ENCODE measurements around the gene TSHZ2.
"Not testable (repeated sequence)": the region's sequence is repeated elsewhere in the genome, so short reads cannot be mapped to it uniquely, and the experiment has no call there.

The TSHZ2 gene

DNA sequence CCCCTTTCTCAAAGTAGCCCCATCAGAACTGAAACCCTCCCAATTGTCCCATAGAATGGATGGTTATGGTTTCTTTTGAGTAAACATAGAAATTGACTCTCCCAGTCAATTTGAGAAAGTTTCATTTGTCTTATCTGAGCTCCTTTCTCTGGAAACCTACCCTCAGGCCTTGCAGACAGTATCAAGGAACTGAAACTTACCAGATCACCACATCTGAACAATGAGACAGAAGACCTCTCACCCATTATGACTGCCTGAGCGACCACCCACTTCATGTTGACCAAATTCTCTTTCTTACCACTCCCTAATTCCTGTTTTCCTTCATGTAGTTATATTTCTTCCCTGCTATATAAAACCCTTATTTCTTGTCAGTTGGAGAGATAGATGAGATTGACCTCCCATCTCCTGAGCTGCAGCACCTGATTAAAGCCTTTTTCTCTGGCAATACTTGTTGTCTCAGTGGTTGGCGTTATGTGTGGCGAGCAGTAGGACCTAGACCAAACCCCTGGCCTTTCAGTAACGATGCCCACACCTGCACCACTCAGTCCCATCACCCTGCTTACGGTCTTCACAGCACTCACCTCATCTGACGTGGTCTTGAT lies 482.6 kb downstream of the TSHZ2 start:
- no peak for DNase-seq (ENCODE audit: low spot score)

DNA sequence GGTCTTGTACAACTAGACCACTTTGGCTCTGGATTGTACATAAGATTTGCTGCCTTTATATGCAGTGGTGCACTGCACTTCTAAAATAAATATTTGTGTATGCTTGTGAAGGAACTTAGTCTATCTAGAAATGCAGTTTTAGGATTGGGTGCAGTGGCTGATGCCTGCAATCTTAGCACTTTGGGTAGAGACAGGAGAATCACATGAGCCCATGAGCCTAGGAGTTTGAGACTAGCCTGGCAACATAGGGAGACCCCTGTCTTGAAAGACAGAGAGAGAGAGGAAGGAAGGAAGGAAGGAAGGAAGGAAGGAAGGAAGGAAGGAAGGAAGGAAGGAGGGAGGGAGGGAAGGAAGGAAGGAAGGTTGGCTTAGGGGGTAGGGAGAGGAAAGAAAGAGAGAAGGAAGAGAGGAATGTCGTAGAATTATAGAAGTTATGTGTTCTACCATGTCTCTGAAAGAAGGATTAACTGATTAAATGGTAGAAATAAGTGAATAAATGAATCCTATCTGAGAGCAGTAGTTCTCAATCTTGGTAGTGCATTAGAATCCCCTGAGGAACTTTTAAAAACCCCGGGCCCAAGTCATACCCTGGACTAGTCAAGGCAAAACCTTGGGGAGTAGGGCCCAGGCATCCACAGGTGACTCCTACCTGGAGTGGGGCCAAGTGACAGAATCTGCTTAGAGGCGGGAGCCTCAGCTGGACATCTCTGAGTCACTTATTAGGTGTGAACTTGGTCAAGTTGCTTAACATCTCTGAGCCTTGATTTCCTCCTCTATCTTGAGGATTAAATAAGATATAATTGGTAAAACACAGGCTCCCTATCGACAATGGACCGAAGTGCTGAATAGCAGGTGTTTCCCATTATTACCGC lies 491.2 kb downstream of the TSHZ2 start:
- no peak for DNase-seq (ENCODE audit: low spot score)

DNA sequence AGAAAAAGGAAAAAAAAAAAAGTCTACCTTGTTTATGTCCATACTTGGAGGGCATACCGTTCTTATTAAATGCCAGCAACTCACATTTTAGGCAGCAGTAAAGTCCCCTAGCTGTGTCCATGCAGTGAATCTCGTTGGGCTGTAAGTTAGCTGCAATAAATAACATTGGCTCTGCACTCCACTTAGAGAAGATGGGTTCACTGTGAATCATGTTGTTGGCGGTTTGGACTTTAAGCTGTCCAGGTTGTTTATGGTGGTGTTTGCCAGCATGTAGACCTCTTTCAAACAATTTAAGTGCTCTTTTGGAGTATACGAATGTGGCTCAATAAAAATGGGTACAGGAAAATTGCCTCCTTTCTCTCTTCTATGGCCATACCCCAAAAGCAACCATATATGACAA lies 494.1 kb downstream of the TSHZ2 start:
- DNase-seq (ENCODE audit: low spot score), result no peak

DNA sequence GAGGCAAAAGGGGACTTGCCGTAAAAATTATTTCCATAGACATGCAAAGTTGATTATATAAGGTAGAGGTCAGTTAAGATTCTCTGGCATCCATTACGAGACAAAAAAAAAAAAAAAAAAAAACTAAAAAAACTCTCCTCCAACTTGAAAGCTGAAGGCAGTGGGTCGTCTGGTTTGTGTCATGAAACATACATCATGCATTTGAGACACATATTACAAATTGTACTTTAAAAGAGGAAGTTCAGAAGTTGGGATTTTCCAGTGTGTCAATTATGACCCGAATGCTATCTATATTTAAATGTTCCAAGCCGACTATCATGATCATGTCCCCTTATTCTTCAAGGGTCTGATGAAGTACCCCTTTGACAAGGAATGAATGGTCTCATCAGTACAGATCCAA lies 496.4 kb downstream of the TSHZ2 start:
- DNase-seq (ENCODE audit: low spot score), result no peak

DNA sequence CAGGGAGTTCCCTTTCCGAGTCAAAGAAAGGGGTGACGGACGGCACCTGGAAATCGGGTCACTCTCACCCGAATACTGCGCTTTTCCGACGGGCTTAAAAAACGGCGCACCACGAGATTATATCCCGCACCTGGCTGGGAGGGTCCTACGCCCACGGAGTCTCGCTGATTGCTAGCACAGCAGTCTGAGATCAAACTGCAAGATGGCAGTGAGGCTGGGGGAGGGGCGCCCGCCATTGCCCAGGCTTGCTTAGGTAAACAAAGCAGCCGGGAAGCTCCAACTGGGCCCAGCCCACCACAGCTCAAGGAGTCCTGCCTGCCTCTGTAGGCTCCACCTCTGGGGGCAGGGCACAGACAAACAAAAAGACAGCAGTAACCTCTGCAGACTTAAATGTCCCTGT lies 500.7 kb downstream of the TSHZ2 start:
- DNase-seq (ENCODE audit: low spot score), result not testable (repeated sequence)

DNA sequence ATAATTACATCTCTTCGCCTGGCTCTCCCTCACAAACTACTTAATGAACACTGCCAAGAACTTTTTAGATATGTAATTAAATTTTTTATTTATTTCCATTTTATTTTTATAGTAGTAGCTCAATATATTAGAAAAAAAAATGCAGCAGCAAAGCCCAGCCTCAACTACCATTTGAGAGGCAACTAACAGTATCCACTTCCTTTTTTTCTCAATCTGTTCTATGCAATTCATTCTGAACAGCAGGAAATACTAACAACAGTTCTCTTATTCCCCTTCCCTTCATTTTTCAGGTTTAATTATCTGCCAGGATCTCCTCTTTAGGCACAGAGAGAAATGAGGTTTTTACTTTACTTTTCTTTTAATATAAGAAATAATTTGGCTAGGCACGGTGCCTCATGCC lies 508.8 kb downstream of the TSHZ2 start:
- DNase-seq (ENCODE audit: low spot score), result no peak

DNA sequence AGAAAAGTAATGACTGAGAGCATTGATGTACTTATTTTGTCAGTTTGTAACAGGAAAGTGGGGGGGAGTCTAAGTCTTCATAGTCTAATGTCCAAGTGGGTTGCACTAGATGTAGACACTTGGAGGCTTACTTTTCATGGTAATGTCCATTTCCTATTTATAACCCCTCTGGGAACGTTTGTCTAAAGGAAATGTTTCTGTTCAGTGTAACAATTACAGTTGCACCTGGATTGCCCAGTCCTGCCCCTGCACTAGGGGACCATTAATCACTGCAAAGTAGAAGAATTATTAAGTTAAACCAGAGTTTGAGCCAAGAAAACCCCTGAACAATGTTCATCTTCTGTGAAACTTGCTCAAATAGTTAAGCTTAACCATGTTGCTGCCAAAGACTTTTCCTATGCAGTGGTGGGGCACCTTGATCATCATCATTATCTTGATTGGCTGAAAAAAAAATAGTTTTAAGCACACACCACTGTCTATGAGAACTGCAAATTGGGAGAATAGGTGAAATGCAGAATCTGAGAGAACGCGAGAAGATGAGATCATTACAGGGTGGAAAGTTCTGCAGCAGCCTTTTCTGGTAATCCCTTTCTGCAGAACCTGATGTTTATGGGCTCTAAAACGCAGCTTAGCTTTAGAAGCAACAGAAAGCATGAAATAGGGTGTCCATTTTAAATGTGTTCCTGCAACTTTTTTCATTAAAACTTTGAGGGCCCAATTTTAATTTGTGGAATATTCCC lies 515.5 kb downstream of the TSHZ2 start:
- DNase-seq (ENCODE audit: low spot score), result no peak

DNA sequence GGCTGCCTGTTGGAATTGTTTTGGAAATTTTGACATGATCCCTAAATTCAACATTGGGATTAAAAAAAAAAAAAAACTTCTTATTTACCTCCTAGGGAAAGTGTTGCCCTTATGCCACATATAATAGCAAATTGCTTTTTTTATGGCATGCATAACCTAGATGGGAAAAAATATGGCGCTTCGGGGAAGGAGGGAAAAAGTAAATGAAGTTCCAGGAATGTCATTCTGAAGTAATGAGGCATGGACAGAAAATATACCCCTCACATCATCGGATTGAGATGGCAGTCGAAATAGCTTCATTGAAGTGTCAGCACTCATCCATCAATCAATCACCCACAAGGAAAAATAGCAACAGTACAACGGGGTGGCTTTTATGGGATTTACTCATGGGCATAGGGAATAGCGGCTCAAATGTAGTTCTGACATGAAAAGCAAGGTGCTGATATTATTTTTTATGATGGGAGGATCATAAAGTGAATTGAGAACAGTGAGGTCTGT lies 516.7 kb downstream of the TSHZ2 start:
- no peak for DNase-seq (ENCODE audit: low spot score)

DNA sequence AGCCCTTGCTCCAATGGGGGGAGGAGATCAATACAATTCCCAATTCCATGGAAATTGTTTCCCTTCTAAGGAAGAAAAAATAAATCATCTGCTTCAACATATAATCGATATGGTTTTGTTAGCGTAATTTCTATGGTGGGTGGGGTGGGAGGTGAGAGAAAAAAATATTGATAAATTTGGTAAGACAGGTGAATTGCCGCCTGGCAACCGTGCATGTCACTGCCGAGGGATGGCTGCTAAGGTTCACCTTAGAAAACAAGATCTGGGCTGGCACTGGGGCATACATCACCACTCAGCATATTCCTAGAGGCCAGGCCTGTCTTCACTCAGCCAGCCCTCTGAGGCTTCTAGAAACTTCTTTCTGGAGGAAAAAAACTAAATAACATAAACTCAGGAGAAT lies 517.4 kb downstream of the TSHZ2 start:
- DNase-seq (ENCODE audit: low spot score), result no peak

DNA sequence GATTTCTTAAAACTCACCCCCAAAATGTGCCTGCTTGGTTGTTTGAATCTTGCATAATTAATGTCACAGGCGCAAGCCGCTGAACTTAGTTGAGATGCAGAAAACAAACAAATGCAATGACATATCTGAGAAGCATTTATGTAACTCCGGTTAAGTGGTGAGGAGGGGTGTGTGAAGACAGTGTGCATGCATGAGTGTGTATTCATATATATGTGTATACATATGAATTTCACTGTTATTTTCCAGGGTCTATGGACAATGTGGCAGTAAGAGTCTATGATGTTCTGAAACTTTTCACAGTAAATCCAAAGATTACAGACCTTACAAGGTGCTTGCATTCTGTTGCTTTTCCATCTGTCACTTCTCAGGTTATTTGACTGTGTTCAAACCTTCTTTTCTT lies 518.5 kb downstream of the TSHZ2 start:
- no peak for DNase-seq (ENCODE audit: low spot score)

DNA sequence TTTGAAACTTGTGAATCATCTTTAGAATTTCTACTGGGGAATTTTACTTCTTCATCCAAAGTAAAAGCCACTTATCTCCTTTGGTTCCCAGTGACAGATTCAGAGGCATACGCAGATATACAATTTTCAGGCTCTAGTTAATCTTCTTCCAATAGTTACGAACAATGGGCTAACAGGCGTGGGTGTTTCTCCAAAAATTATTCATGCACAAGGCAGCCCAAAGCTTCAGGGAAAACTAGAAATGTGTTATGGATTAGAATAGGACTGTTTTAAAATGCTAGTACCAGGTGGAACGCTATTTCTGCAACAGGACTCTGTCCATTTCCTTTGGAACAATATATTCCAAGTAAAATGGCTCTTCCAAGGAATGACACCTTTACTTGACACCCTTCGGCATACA lies 519.3 kb downstream of the TSHZ2 start:
- no peak for DNase-seq (ENCODE audit: low spot score)

DNA sequence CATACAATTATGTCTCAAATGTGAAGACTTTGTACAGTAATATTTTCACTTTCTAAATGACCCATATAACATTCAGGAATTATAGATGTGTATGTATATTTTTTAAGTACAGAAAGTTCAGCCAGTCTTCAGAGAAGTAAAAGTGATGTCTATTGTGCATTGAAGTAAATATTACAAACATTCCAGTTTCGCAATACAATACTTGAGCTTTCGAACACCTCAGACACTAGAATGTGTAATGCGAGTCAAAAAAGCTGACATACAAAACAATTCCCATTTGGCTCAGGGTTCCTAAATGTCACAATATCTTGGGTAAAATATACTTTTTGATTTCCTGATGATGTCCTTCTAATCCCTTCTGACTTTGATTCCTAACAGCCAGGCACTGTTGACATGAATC lies 520.1 kb downstream of the TSHZ2 start:
- DNase-seq (ENCODE audit: low spot score), result no peak

DNA sequence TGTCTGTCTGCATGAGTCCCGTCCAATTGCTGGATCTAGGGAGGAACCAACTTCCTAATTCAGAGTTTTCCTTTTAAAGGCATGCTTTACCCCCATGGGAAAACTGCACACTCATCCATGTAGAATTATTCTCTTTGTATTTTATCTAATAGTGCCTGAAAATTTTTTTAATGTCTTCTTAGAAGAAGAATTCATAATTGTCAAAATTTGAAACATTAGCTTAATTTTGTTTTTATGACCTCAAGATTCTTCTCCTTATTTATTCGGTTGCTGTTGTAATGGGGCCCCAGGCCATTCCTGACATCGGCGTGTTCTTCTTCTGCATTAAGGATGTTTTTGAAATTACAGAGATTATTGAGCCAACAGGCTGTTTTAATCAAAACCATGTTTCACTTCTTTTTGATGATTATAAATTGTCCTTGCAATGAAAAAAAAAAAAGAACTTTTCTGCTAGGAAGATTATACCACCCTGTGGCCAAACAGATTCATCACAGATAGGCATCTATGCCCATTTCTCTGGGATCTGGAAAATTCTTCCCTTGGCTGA lies 521.2 kb downstream of the TSHZ2 start:
- DNase-seq (ENCODE audit: low spot score), result no peak

DNA sequence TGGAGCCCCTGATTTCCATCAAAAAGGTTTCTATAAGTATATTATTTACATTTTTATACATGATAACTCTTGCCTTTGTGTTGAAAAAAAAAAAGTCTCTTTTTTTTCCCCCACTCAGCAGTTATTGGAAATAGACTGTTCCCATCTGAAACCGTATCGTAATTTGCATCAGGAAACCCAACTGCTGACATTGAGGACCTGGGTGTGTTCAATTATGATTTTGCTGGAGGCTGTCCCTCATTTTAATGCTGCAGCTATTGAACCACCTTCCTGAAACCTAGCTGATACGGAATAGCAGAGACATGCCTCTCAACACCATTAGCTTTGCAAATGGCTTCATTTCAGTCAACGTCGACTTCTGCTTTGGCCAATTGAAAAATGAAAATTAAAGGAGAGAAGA lies 522.6 kb downstream of the TSHZ2 start:
- DNase-seq (ENCODE audit: low spot score), result no peak

DNA sequence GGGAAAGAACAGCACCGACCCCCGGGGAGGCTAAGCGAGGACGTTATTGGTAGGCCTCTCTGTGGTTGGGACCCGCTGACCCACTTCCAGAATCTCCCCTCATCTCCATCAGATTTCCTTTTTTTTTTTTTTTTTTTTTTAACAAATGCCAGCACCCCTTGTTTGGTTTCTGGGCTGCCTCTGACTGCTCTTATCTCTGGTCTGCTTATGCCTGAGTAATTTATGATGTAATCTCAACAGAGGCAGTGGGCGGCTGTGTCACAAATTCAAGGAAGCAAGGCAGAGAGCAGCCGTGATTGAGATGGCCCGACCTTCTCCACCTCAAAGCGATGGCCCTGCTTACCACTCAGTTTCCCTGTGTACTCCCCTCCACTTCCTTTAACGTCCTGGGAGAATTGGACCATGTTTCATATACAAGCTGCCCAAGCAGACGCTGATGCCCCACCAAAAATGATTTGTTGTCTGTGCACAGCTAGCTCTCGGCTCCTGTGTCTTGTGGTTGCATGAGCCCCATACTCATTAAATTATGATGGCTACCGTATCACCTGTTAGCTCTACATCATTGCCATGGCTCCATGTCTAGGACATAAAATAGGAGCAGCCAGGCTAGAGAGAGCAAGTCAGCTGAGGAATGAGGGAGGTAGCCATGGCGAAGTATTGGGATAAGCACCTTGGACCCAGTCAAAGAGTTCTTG lies 523.4 kb downstream of the TSHZ2 start:
- no peak for DNase-seq (ENCODE audit: low spot score)

DNA sequence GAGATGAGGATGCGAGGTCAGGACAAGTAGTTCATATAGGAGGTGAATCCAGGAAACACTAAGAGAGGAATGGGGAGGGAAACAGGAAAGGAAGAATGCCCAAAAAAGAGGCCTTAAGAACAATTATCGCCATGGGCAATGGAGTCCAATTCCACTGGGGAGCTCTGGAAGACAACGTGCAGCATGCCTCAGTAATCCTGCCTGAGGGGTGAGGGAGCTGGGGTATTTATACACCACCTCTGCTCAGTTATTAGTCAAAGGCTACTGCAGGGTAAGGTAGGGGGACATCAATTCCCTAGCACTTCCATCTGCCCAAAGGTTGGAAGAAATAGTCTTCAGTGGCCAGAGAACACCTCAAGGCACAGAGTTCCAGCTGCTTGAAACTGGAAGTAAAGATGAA lies 525.1 kb downstream of the TSHZ2 start:
- no peak for DNase-seq (ENCODE audit: low spot score)

DNA sequence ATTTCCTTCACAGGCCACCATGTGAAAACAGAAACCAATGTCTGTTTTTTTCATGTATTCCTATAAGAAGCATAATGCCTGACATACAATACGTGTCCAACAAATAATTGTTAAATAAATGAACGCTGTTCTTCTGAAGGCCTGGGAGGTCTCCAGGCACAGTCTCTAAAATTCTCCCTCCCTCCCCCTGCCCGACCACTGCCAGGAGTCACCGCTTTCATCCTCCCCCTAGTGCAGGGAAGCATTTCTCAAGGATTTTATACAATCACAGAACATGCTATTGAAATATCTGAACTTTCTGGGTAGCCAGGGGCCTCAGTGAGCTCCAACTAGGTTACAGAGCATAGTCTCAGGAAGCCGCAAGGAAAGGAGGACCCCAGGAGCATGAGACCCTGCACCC lies 526.2 kb downstream of the TSHZ2 start:
- no peak for DNase-seq (ENCODE audit: low spot score)

DNA sequence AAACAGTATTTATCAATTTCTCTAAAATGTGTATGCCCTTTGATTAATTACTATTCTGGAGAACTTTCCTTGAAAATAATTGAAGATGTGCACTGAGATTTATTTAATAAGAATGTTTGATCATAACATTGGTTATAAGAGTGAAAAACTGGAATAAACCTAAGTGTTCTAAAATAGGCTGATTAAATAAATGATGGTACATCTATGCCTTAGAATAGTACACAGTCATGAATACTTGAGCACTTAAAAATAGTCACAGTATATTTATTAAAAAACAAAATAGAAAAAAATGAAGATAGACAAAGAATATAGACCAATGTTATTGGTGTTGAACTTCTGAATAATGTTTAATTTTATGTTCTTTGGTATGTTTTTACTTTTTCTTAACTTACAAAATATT lies 528.5 kb downstream of the TSHZ2 start:
- DNase-seq (ENCODE audit: low spot score), result no peak

DNA sequence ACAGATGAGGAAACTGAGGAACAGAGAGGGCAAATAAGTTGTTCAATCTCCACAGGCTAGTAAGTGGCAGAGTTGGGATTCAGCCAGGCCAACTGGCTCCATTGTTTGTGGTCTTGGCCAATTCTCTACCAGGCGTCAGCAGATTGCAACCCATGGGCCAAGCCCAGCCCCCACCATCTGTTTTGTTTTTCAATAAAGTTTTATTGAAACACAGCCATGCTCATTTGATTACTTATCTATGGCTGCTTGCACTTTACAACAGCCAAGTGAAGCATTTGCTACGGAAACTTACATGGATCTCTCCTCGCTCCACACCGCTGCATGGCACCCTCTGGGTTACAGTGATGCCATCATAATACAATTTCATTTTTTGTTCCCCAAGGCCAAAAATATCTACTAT lies 530.7 kb downstream of the TSHZ2 start:
- DNase-seq (ENCODE audit: low spot score), result no peak

DNA sequence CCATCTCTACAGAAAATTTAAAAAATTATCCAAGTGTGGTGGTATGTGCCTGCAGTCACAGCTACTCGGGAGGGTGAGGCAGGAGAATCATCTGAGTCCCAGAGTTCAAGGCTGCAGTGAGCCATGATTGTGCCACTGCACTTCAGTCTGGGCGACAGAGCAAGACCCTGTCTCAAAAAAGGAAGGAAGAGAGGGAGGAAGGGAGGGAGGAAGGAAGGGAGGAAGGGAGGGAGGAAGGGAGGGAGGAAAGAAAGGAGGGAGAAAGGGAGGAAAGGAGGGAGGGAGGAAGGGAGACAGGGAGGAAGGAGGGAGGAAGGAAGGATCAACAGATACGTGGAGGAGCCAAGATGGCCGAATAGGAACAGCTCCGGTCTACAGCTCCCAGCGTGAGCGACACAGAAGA lies 531.4 kb downstream of the TSHZ2 start:
- DNase-seq (ENCODE audit: low spot score), result no peak

DNA sequence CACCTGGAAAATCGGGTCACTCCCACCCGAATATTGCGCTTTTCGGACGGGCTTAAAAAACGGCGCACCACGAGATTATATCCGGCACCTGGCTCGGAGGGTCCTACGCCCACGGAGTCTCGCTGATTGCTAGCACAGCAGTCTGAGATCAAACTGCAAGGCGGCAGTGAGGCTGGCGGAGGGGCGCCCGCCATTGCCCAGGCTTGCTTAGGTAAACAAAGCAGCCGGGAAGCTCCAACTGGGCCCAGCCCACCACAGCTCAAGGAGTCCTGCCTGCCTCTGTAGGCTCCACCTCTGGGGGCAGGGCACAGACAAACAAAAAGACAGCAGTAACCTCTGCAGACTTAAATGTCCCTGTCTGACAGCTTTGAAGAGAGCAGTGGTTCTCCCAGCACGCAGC lies 531.9 kb downstream of the TSHZ2 start:
- not testable (repeated sequence) for DNase-seq (ENCODE audit: low spot score)

DNA sequence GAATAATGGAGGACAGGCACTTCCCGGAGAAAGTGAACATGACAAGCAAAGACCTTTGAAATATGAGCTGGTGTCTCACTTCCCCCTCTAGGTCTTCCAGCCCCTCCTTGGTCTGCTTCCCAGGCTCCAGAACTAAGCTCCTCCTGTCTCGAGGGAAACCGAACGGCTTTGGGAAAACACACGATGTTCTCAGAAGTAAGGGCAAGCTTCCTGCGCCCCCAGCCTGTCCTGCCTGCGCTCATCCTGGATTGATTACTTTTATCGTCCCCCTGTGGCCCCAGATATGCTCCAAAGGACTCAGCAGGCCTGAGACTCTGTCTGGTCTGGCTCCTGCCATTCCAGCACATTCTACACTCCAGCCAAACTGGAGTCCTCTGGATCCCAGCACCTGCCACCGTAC lies 538.1 kb downstream of the TSHZ2 start:
- DNase-seq (ENCODE audit: low spot score), result no peak

Measured in kidney tubule cell (primary cell).